MG63 (cell line): ENCODE data around the gene TBC1D5. TPM values are rescaled to one million over a fixed set of nuclear protein-coding genes. Genes with fewer than 3 reads are reported as not detected.
A peak's percentile ranks its signal among the peaks of the same experiment; 100 is the strongest.

ENCODE experiments used
- DNase-seq: peaks from one replicate; pipeline ENCODE4 v3.0.0-alpha.2; 2020
- H3K27me3 ChIP-seq: fragments of 250-450 bp; sonication (Bioruptor Pico); 2 replicates; pipeline ENCODE4 v1.5.1; 2020; ENCODE audit warnings: mild to moderate bottlenecking, moderate library complexity
- H3K36me3 ChIP-seq: fragments of 250-450 bp; sonication (Bioruptor Pico); 2 replicates; pipeline ENCODE4 v1.5.1; 2020; ENCODE audit warnings: mild to moderate bottlenecking, moderate library complexity
- H3K4me3 ChIP-seq: fragments of 250-450 bp; sonication (Bioruptor Pico); 2 replicates; pipeline ENCODE4 v1.5.1; 2020; ENCODE audit warnings: mild to moderate bottlenecking, moderate library complexity
- H3K9me3 ChIP-seq: fragments of 250-450 bp; sonication (Bioruptor Pico); 2 replicates; pipeline ENCODE4 v1.5.1; 2020; ENCODE audit warnings: mild to moderate bottlenecking, moderate library complexity
- total RNA-seq: library from RNA; depleted of rRNA; stranded (reverse); fragments of >200 nt; shearing (Covaris generic); gene quantifications from 2 replicates; pipeline ENCODE4 v1.2.3, GENCODE V29; 2014; ENCODE audit warnings: low replicate concordance

Gene TBC1D5
- total RNA-seq, 1 experiment from 2014 or later = 28.3 TPM

DNA sequence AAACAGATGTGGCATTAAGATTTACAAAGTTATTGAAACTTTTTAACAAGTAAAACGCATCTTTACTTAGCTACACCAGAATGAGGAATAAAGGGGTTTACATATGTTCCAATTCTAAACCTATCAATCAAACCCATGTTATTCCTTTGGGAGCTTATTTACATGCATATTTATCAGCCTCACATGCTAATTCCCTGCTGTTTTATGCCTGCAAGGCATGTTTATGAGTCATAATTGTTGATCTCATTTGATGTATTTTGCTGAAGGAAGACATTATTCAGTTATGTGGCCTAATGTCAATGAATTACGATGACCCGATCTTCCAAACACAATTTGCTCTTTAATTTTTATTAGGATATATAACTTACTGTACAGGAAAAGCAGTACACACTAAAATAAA lies 272.9 kb downstream of the TBC1D5 start:
- H3K36me3 ChIP-seq = no peaks in the 10 kb centered on the region
- no peaks in the 10 kb centered on the region for H3K9me3 ChIP-seq
- H3K4me3 ChIP-seq = no peak overlapping the region
- DNase-seq = no peak
- H3K27me3 ChIP-seq = no peaks in the 10 kb centered on the region

- no peaks in the 10 kb centered on the region for H3K27me3 ChIP-seq
- H3K4me3 ChIP-seq = no peak overlapping the region
- H3K9me3 ChIP-seq = no peaks in the 10 kb centered on the region
- DNase-seq = no peak
- H3K36me3 ChIP-seq = no peaks in the 10 kb centered on the region
These were observed 276.4 kb downstream of the TBC1D5 start for GRCh38 chr3:17466028-17466427.

DNA sequence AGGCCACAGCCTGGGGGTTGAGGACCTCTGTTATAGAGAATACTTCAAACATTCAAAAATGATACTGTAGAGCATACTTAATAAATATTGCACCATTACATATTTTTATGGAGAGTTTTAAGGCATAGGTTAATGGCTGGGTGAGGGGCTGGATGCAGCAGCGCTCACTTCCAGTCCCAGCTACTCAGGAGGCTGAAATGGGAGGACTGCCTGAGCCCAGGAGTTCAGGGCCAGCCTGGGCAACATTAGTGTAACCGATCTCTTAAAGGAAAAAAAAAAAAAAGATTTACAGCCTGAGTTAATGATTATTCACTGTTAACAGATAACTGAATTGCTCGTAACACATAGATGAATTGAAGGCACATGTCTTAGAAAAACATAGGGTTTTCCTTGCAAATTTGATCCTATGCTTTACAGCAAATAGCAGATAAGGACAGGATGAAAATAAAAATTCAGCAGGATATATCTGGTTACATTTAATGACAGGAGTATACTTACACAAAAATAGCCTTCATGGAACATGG lies 282.9 kb downstream of the TBC1D5 start:
- Histone ChIP-seq H3K4me3 (no peak overlapping the region), H3K9me3 (no peaks in the 10 kb centered on the region), H3K27me3 (no peaks in the 10 kb centered on the region), H3K36me3 (no peaks in the 10 kb centered on the region)
- DNase-seq = no peak

- no peaks in the 10 kb centered on the region for H3K27me3 ChIP-seq
- no peak overlapping the region for H3K4me3 ChIP-seq
- no peaks in the 10 kb centered on the region for H3K36me3 ChIP-seq
- DNase-seq = no peak
- no peaks in the 10 kb centered on the region for H3K9me3 ChIP-seq
These were observed 285.8 kb downstream of the TBC1D5 start for GRCh38 chr3:17456650-17457049.

DNA sequence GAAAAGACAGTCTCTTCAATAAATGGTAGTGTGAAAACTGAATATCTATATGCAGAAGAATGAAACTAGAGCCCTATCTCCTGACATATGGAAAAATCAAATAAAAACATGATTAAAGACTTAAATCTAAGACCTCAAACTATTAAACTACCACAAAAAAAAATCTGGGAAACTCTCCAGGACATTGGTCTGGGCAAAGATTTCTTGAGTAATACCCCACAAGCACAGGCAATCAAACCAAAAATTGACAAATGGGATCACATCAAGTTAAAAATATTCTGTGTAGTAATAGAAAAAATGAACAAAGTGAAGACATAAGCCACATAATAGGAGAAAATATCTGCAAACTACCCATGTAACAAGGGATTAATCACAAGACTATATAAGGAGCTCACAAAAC lies 286.4 kb downstream of the TBC1D5 start:
- no peaks in the 10 kb centered on the region for H3K27me3 ChIP-seq
- H3K36me3 ChIP-seq = no peaks in the 10 kb centered on the region
- no peak overlapping the region for H3K4me3 ChIP-seq
- no peak for DNase-seq
- no peaks in the 10 kb centered on the region for H3K9me3 ChIP-seq

DNA sequence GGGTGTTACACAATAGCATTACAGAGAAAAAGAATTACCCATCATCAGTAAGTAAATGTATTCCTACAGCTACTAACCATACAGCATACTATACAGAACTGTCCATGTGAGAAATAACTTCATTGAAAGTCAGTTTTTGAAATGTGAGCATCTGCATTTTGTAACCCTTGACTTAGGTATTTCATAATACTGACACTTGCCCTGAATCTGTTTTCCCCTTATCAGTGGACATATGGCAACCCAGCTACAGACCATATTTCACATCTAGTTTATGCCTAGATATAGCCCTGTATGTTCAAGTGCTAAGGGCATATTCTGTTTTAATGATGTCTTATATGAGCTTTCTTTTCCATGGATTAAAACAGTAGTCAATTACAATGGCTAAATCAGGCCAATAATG lies 297.6 kb downstream of the TBC1D5 start:
- Histone ChIP-seq H3K36me3 (no peaks in the 10 kb centered on the region), H3K4me3 (no peak overlapping the region), H3K27me3 (no peaks in the 10 kb centered on the region), H3K9me3 (no peaks in the 10 kb centered on the region)
- no peak for DNase-seq

- no peak for DNase-seq
- H3K36me3 ChIP-seq = no peaks in the 10 kb centered on the region
- no peaks in the 10 kb centered on the region for H3K9me3 ChIP-seq
- H3K4me3 ChIP-seq = no peak overlapping the region
- H3K27me3 ChIP-seq = no peaks in the 10 kb centered on the region
These were observed 299.3 kb downstream of the TBC1D5 start for GRCh38 chr3:17443142-17443541.

DNA sequence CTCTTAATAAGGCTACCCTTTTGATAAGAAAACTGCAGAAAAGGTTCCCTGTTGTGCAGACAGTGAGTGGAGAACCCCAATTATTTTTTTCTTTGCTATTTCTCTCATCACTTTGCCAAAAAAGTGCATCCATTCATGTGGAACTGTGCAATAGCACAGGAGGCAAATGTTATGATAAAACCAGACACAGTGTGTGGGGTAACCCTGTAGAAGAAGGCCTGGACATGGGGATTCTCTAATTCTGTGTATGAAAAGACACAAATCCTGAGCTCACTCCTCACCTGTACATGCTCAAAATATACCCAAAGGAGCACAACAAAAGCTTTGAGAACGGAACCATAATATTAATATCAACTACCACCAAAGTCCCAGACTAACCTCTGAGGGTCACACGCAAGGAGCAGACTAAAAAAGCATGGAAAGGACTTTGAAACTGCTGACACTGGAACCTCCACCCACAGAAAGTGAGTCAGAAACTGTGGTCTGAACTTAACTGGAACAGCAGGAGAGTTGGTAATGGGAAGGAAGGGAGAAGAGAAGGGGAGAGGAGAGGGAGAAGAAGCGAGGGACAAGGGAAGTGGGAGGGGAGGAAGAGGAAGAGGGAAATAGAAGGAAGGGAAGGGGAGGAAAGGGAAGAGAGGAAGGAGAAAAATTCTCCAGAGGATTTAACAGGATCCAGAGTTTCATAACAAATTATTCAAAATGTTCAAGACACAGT lies 299.9 kb downstream of the TBC1D5 start:
- no peaks in the 10 kb centered on the region for H3K36me3 ChIP-seq
- DNase-seq = no peak
- no peaks in the 10 kb centered on the region for H3K9me3 ChIP-seq
- H3K4me3 ChIP-seq = no peak overlapping the region
- H3K27me3 ChIP-seq = no peaks in the 10 kb centered on the region

GRCh38 chr3:17433876-17434275 lies 308.6 kb downstream of the TBC1D5 start:
- Histone ChIP-seq H3K36me3 (no peaks in the 10 kb centered on the region), H3K9me3 (no peaks in the 10 kb centered on the region), H3K27me3 (no peaks in the 10 kb centered on the region), H3K4me3 (no peak overlapping the region)
- DNase-seq = no peak

GRCh38 chr3:17432236-17432635 lies 310.2 kb downstream of the TBC1D5 start:
- DNase-seq = no peak

DNA sequence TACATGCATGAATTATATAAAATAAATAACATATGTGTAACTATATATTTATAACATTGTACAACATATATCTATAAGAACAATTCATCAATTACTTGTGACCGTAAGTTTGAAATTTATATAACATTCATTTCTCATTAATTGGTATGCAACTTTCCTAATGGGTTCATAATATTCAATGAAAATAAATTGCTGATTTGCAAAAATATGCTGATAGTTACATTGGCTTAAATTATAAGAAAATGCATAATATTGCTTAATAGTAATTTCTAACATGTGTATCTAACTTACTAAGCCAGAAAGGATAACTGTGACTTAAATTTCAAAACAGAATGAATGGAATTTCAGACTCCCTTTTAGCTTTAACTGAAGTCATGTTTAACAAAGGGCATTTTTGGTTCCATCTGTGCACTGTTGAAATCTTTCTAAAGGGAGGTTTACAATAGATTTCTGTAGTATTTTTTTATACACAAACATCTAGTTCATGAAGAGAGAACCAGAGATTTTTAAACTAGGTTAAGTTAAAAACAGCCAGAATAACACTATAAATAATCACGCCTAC lies 310.9 kb downstream of the TBC1D5 start:
- no peaks in the 10 kb centered on the region for H3K36me3 ChIP-seq
- no peaks in the 10 kb centered on the region for H3K9me3 ChIP-seq
- DNase-seq = no peak
- no peak overlapping the region for H3K4me3 ChIP-seq
- no peaks in the 10 kb centered on the region for H3K27me3 ChIP-seq

More at GRCh38 chr3:17432236-17432635, 310.2 kb downstream of the TBC1D5 start:
- Histone ChIP-seq H3K4me3 (no peak overlapping the region), H3K9me3 (no peaks in the 10 kb centered on the region), H3K36me3 (no peaks in the 10 kb centered on the region), H3K27me3 (no peaks in the 10 kb centered on the region)

DNA sequence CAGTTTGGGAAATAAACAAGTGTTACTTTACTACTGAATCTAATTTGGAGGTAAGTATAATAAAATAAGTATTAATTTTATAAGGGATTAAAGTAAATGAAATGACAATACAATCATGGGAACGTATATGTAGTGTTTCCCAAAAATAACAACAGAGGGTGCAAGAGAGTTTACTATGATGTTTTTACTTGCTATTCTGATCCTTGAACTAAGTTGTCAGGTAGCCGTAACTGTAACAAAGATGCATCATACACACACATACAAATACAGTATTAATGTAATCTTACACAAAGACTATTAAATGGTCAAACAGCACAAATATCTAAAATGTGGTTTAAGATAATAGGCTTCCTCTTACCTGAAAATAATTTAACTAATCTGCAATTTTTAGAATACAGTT lies 311.4 kb downstream of the TBC1D5 start:
- DNase-seq = no peak
- H3K36me3 ChIP-seq = no peaks in the 10 kb centered on the region
- no peaks in the 10 kb centered on the region for H3K9me3 ChIP-seq
- no peaks in the 10 kb centered on the region for H3K27me3 ChIP-seq
- H3K4me3 ChIP-seq = no peak overlapping the region

GRCh38 chr3:17430582-17430981 lies 311.8 kb downstream of the TBC1D5 start:
- Histone ChIP-seq H3K9me3 (no peaks in the 10 kb centered on the region), H3K27me3 (no peaks in the 10 kb centered on the region), H3K36me3 (no peaks in the 10 kb centered on the region), H3K4me3 (no peak overlapping the region)
- DNase-seq = no peak

DNA sequence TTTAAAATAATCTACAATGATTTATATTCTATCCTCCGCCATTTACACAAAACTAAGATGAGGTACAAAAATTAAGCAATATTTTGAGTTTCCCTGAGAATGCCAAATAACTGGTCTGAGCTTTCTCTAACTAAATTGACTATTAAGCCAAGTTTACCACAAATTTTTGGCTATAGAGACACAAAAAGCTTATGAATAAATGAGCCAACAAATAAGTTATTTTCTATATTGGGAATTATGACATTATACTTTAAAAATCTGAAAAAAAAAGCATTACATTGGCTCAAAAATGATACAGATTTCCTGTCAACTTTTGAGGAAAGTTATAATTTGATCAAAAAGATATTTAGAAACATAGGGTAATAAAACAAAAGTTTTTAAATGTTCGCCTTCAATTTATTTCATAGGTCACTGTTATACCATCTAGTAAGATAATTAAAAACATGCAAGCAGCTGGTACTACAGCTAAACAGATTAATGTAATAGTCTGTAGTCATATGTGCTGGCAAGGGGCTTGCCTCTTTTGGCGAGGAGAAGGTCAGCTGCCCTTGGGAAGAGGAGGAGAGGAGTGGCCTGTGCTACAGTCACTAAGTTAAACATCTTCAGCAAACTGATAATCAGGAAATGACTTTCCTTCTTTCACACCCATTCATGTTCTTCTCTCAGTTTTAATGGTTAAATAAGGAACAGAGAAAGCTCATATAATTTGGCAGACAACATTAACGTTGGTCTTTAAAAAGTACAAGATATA lies 318.5 kb downstream of the TBC1D5 start:
- Histone ChIP-seq H3K9me3 (no peaks in the 10 kb centered on the region), H3K27me3 (no peaks in the 10 kb centered on the region), H3K36me3 (no peaks in the 10 kb centered on the region), H3K4me3 (no peak overlapping the region)
- peak; percentile 54 for DNase-seq

DNA sequence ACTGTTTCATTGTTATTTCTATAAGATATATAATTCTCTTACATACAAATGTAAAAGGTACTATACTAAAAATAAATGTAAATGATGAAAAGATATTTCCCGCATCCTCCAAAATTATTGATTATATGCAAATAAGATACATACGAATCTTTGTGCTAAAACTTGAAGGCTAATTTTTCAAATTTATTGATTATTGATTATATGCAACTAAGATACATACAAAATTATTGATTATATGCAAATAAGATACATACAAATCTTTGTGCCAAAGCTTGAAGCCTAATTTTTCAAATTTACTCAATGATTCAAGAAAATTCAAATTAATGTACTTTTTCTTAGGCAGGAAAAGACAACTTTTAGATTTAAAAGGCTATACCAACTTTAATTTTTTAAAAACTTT lies 319.8 kb downstream of the TBC1D5 start:
- no peak for DNase-seq
- Histone ChIP-seq H3K4me3 (no peak overlapping the region), H3K27me3 (no peaks in the 10 kb centered on the region), H3K36me3 (no peaks in the 10 kb centered on the region), H3K9me3 (no peaks in the 10 kb centered on the region)

DNA sequence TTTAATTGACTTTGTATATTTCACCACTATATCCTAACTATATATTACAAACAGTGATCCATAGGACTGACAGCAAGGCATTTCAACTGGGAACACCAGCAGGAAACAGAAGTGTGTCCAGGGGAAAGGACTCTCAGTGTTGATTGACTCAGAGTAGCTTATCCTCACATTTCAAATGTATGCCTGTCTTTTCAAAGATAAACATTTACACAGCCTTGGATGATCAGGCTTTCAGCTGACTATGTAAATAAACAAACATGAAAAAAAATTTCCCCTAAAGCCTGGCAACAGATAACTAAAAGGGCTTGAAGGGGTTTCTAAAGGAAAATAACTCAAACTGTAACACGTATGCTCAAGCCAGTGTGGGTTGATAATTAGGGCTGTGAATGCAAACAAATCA lies 321.8 kb downstream of the TBC1D5 start:
- Histone ChIP-seq H3K9me3 (no peaks in the 10 kb centered on the region), H3K36me3 (no peaks in the 10 kb centered on the region), H3K4me3 (no peak overlapping the region), H3K27me3 (no peaks in the 10 kb centered on the region)
- no peak for DNase-seq

DNA sequence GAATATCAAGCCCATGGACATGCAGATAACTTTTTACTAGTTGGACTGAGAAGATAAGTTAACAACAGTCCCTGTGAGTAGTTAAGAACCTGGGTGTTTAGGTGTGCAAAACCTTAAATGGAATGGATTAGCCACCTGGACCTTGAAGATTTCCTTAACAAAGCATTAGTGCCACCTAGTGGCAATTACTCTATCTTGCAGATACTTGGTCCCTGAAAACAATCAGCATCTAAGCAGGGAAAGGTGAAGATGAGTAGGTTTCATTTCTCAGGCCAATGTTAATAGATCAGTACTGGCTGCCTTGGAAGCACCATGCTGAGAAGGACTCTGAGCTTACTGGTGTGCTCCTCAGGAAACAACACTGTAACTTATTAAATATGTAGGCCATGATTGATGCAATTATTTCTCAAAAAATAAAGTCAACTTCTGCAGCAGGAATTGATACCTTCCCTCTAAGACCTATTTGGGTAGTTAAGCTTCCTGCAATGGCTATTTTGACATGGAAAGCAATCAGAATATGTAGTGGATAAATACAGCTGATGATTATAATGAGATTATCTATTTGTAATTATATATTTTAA lies 329.4 kb downstream of the TBC1D5 start:
- H3K36me3 ChIP-seq = no peaks in the 10 kb centered on the region
- H3K27me3 ChIP-seq = no peaks in the 10 kb centered on the region
- H3K9me3 ChIP-seq = no peaks in the 10 kb centered on the region
- no peak for DNase-seq
- H3K4me3 ChIP-seq = no peak overlapping the region
